Neural cell (in vitro differentiated cells): ENCODE measurements around the gene CIAPIN1. TPM values are rescaled to one million over a fixed set of nuclear protein-coding genes. Genes with fewer than 3 reads are reported as not detected.

Experiments
- H2AFZ ChIP-seq: fragments of 200-600, 300-800 bp; sonication (generic), shearing (Covaris generic); 2 replicates; pipeline ENCODE4 v1.6.0; 2014; ENCODE audit warnings: low read depth, mild to moderate bottlenecking, antibody characterized with exemption, low read length, moderate library complexity
- H3F3A ChIP-seq: fragments of 200-600 bp; shearing (Covaris generic); 2 replicates; pipeline ENCODE4 v1.6.1; 2016; ENCODE audit warnings: mild to moderate bottlenecking, moderate library complexity, mixed read lengths, antibody characterized with exemption, low read length; ENCODE audit not compliant: insufficient read depth, poor library complexity, severe bottlenecking
- H3K27ac ChIP-seq: fragments of 200-600, 300-800 bp; sonication (generic), shearing (Covaris generic); 2 replicates; pipeline ENCODE4 v1.5.1; 2014; ENCODE audit warnings: mild to moderate bottlenecking, low read length, moderate library complexity
- H3K27me3 ChIP-seq: fragments of 300-800, 200-600 bp; sonication (generic), shearing (Covaris generic); 2 replicates; pipeline ENCODE4 v1.6.0; 2014; ENCODE audit warnings: mild to moderate bottlenecking, low read depth, low read length, moderate library complexity; ENCODE audit not compliant: insufficient read depth
- H3K36me3 ChIP-seq: fragments of 300-800, 200-600 bp; sonication (generic), shearing (Covaris generic); 2 replicates; pipeline ENCODE4 v1.5.1; 2014; ENCODE audit warnings: mild to moderate bottlenecking, antibody characterized with exemption, low read length, moderate library complexity; ENCODE audit not compliant: insufficient read depth
- H3K4me2 ChIP-seq: fragments of 300-800, 200-600 bp; sonication (generic), shearing (Covaris generic); 2 replicates; pipeline ENCODE4 v1.6.0; 2014; ENCODE audit warnings: mild to moderate bottlenecking, low read length
- H3K4me3 ChIP-seq: fragments of 300-800, 200-600 bp; sonication (generic), shearing (Covaris generic); 2 replicates; pipeline ENCODE4 v1.5.1; 2014; ENCODE audit warnings: mild to moderate bottlenecking, low read length, moderate library complexity
- H3K79me2 ChIP-seq: fragments of 200-600 bp; shearing (Covaris generic); replicated peaks from 2 replicates; pipeline ENCODE4 v1.6.0; 2014; ENCODE audit warnings: mild to moderate bottlenecking, low read length, moderate library complexity; ENCODE audit not compliant: insufficient read depth
- H3K9ac ChIP-seq: fragments of 300-800, 200-600 bp; sonication (generic), shearing (Covaris generic); 2 replicates; pipeline ENCODE4 v1.6.1; 2016; ENCODE audit warnings: mild to moderate bottlenecking, low read length, mixed read lengths
- H3K9me2 ChIP-seq: fragments of 200-600 bp; shearing (Covaris generic); 2 replicates; pipeline ENCODE4 v1.6.1; 2016; ENCODE audit warnings: mild to moderate bottlenecking, low read length, mixed read lengths; ENCODE audit not compliant: insufficient read depth
- H3K9me3 ChIP-seq: fragments of 200-600, 300-800 bp; sonication (generic), shearing (Covaris generic); 2 replicates; pipeline ENCODE4 v1.6.1; 2016; ENCODE audit warnings: mild to moderate bottlenecking, mixed run types, low read length, moderate library complexity, mixed read lengths
- H4K20me1 ChIP-seq: fragments of 200-600 bp; shearing (Covaris generic); 2 replicates; pipeline ENCODE4 v1.6.1; 2016; ENCODE audit warnings: mild to moderate bottlenecking, mixed run types; ENCODE audit not compliant: insufficient read depth
- CTCF ChIP-seq: fragments of 450-650 bp; IDR thresholded peaks from 2 replicates; pipeline ENCODE4 v1.5.1; 2014; ENCODE audit warnings: antibody characterized with exemption, mild to moderate bottlenecking, moderate library complexity; ENCODE audit not compliant: poor library complexity, severe bottlenecking
- EP300 ChIP-seq: fragments of 450-650 bp; conservative IDR thresholded peaks from 2 replicates; pipeline ENCODE4 v1.6.1; 2014; ENCODE audit warnings: antibody characterized with exemption, mild to moderate bottlenecking, moderate library complexity; ENCODE audit not compliant: poor library complexity, severe bottlenecking
- EZH2 ChIP-seq: fragments of 200-600, 300-800 bp; shearing (Covaris generic), sonication (generic); IDR thresholded peaks from 2 replicates; pipeline ENCODE4 v1.6.1; 2014; ENCODE audit warnings: antibody characterized with exemption, low read length, borderline replicate concordance, mild to moderate bottlenecking; ENCODE audit not compliant: insufficient read depth, poor library complexity, severe bottlenecking
- MXI1 ChIP-seq: fragments of 450-650 bp; conservative IDR thresholded peaks from 2 replicates; pipeline ENCODE4 v1.6.1; 2014; ENCODE audit warnings: antibody characterized with exemption, mild to moderate bottlenecking; ENCODE audit not compliant: poor library complexity, severe bottlenecking
- POLR2AphosphoS5 ChIP-seq: IDR thresholded peaks from 2 replicates; pipeline ENCODE4 v1.6.1; 2012
- RAD21 ChIP-seq: fragments of 450-650 bp; conservative IDR thresholded peaks from 2 replicates; pipeline ENCODE4 v1.6.1; 2014; ENCODE audit warnings: antibody characterized with exemption, mild to moderate bottlenecking, moderate library complexity
- SMC3 ChIP-seq: fragments of 450-650 bp; conservative IDR thresholded peaks from 2 replicates; pipeline ENCODE4 v1.6.1; 2014; ENCODE audit warnings: antibody characterized with exemption, mild to moderate bottlenecking, moderate library complexity; ENCODE audit not compliant: poor library complexity
- TAF1 ChIP-seq: IDR thresholded peaks from 2 replicates; pipeline ENCODE4 v1.6.1; 2012; ENCODE audit warnings: low read depth
- polyA plus RNA-seq: library from polyadenylated mRNA; depleted of rRNA; stranded (reverse); fragments of >200 nt; gene quantifications from 2 replicates; pipeline ENCODE4 v1.2.3, GENCODE V29; 2014
- TF ChIP-seq, protein P1 (sequence below): IDR thresholded peaks from 2 replicates; pipeline ENCODE4 v1.6.1; 2012; ENCODE audit warnings: borderline replicate concordance

CIAPIN1 gene
- polyA plus RNA-seq, 1 donor from 2014 or later, result 117 TPM

GRCh38 chr16:57409870-57410587 lies 37.2 kb downstream of the CIAPIN1 start:
- Histone ChIP-seq H3K4me3 (no peak overlapping the region), H3K9ac (no peak overlapping the region), H3K36me3 (no peaks in the 10 kb centered on the region), H3K27me3 (no peaks in the 10 kb centered on the region), H3K9me2 (no peaks in the 10 kb centered on the region), H3K79me2 (no peaks in the 10 kb centered on the region), H3K4me2 (no peak overlapping the region), H4K20me1 (no peaks in the 10 kb centered on the region), H3K9me3 (no peaks in the 10 kb centered on the region), H3K27ac (no peak overlapping the region), H3F3A (no peaks in the 10 kb centered on the region), H2AFZ (no peak overlapping the region)
- TF ChIP-seq TAF1 (no peak), MXI1 (no peak), POLR2AphosphoS5 (no peak), EZH2 (no peak), RAD21 (no peak), SMC3 (no peak), CTCF (no peak)
- TF ChIP-seq, protein P1, sequence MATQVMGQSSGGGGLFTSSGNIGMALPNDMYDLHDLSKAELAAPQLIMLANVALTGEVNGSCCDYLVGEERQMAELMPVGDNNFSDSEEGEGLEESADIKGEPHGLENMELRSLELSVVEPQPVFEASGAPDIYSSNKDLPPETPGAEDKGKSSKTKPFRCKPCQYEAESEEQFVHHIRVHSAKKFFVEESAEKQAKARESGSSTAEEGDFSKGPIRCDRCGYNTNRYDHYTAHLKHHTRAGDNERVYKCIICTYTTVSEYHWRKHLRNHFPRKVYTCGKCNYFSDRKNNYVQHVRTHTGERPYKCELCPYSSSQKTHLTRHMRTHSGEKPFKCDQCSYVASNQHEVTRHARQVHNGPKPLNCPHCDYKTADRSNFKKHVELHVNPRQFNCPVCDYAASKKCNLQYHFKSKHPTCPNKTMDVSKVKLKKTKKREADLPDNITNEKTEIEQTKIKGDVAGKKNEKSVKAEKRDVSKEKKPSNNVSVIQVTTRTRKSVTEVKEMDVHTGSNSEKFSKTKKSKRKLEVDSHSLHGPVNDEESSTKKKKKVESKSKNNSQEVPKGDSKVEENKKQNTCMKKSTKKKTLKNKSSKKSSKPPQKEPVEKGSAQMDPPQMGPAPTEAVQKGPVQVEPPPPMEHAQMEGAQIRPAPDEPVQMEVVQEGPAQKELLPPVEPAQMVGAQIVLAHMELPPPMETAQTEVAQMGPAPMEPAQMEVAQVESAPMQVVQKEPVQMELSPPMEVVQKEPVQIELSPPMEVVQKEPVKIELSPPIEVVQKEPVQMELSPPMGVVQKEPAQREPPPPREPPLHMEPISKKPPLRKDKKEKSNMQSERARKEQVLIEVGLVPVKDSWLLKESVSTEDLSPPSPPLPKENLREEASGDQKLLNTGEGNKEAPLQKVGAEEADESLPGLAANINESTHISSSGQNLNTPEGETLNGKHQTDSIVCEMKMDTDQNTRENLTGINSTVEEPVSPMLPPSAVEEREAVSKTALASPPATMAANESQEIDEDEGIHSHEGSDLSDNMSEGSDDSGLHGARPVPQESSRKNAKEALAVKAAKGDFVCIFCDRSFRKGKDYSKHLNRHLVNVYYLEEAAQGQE, result no peak

DNA sequence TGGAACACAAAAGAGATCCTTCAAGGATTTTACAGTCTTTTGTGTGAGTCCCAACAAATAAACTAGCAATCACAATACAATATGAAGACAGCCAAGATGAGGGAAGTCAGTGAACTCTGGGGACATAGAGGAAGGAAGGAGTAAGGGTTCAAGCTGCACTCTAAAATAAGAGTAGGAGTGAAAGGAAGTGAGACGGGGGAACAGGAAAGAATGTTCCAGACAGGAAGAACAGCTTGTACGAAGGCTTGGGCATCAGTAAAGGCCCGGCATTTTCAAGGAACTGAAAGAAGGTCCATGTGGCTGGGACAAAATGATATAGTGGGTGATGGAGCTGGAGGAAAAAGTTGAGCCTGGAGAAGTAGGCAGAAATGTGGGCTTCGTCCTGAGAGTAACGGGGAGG lies 38.1 kb downstream of the CIAPIN1 start:
- TF ChIP-seq, protein P1, result no peak
- TF ChIP-seq MXI1, result no peak
- no peak for TF ChIP-seq SMC3
- TF ChIP-seq POLR2AphosphoS5, result no peak
- no peak for TF ChIP-seq EP300
- TF ChIP-seq TAF1, result no peak
- no peak for TF ChIP-seq RAD21
- no peak for TF ChIP-seq CTCF
- no peak for TF ChIP-seq EZH2
- H3K27ac ChIP-seq, result no peak overlapping the region
- H3K9me2 ChIP-seq, result no peaks in the 10 kb centered on the region

More for the DNA sequence above, 38.1 kb downstream of the CIAPIN1 start:
- no peaks in the 10 kb centered on the region for H3K36me3 ChIP-seq
- no peaks in the 10 kb centered on the region for H4K20me1 ChIP-seq
- H3K9ac ChIP-seq, result no peak overlapping the region
- no peaks in the 10 kb centered on the region for H3K79me2 ChIP-seq
- H2AFZ ChIP-seq, result no peak overlapping the region
- no peak overlapping the region for H3K4me2 ChIP-seq
- no peaks in the 10 kb centered on the region for H3F3A ChIP-seq
- no peaks in the 10 kb centered on the region for H3K27me3 ChIP-seq
- no peak overlapping the region for H3K4me3 ChIP-seq
- H3K9me3 ChIP-seq, result no peaks in the 10 kb centered on the region
